Fibroblast of pulmonary artery (primary cell): ENCODE data around the gene GCDH.

Source experiments
- DNase-seq: peaks from one replicate; pipeline ENCODE4 v3.0.0-alpha.2; 2010; ENCODE audit warnings: low read depth
- H3K4me3 ChIP-seq: replicated peaks from 2 replicates; pipeline ENCODE4 v1.5.1; 2011; ENCODE audit warnings: low read depth, mild to moderate bottlenecking, control low read depth, low read length, moderate library complexity
- CTCF ChIP-seq: IDR thresholded peaks from 2 replicates; pipeline ENCODE4 v1.5.1; 2011; ENCODE audit warnings: mild to moderate bottlenecking, control low read depth, low read length, inconsistent platforms; ENCODE audit errors: missing control alignments

GCDH gene

DNA sequence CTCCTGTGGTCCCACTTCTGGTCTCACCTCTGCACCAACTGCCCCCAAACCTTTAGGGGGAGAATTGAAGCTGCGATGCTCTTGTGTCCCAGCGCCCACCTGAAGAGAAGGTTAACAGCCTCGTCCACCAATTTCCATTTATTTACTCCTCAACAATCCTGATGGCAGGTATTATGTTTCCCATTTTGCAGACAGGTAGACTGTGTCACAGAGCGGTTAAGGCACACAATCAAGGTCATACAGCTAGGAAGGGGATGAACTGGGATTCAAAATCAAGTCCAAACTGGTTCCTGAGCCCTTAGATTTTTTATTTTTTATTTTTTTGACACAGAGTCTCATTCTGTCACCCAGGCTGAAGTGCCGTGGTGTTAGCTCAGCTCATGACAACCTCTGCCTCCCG lies 15.9 kb upstream of the GCDH start:
- DNase-seq: no peak
- TF ChIP-seq CTCF: no peak
- H3K4me3 ChIP-seq: no peak overlapping the region

GRCh38 chr19:12880551-12881171 lies 10.3 kb upstream of the GCDH start:
- TF ChIP-seq CTCF: no peak
- DNase-seq: peak; percentile 26
- peak overlapping the region; percentile 86 for H3K4me3 ChIP-seq

- no peak for TF ChIP-seq CTCF
- H3K4me3 ChIP-seq: peak within 1 kb of the TSS; percentile 86
- peak; percentile 94 for DNase-seq
Observed at GRCh38 chr19:12881172-12881808, 9.7 kb upstream of the GCDH start, which contains the start of gene DNASE2. Gene DNASE2, minus strand, starts transcription at chr19:12881449. Its CDS starts 74 bp downstream, at chr19:12881375.

DNA sequence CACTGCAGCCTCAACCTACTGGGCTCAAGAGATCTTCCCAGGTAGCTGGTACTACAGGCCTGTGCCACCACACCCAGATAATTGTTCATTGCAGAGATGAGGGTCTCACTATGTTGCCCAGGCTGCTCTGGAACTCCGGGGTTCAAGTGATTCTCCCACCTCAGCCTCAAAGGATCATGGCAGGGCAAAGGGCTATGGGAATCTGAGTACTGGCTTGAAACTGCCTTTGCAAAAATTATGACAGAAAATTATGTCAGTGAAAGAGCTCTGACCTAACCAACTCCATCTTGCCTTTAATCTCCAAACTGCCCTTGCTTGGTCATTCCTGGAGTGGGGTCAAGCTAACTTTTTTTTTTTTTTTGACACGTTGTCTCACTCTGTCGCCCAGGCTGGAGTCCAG lies 8.4 kb upstream of the GCDH start:
- H3K4me3 ChIP-seq: no peak overlapping the region
- TF ChIP-seq CTCF: no peak
- DNase-seq: no peak

DNA sequence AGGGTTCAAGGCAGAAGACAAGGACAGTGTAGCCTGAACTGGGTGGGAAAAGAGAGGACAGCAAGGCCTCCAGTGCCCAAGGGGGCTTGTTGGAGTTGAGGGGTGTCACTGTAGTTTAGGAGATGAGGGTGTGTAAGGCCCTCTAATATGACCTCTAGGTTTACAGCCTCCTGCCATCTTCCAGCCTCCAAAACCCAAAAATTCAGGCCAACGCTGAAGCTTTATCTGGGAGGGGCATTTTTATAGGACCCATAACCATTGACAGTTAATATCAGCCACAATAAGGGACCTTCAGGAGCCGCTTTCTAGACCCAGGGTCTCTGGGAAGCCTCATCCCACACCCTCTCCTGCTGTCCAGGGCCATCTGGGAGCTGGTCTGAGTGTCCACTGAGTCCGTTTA lies 6.8 kb upstream of the GCDH start:
- no peak for DNase-seq
- no peak overlapping the region for H3K4me3 ChIP-seq
- no peak for TF ChIP-seq CTCF

GRCh38 chr19:12884627-12884925 lies 6.4 kb upstream of the GCDH start:
- TF ChIP-seq CTCF: no peak
- no peak for DNase-seq
- H3K4me3 ChIP-seq: no peak overlapping the region
